ENCODE data around the gene PCBP2.

DNA sequence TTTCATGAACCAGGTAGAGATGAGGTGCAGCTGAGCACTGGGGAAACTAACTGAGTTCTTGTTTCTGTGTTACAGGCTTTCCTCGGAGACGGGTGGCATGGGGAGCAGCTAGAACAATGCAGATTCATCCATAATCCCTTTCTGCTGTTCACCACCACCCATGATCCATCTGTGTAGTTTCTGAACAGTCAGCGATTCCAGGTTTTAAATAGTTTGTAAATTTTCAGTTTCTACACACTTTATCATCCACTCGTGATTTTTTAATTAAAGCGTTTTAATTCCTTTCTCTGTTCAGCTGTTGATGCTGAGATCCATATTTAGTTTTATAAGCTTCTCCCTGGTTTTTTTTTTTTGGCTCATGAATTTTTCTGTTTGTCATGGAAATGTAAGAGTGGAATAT is 27.4 kb downstream of the PCBP2 start:
- no peak for TF ChIP-seq ZNF423 (CRISPR knock-in tag; IDR thresholded peaks at IDR 0.05)
- TF ChIP-seq, protein P1, sequence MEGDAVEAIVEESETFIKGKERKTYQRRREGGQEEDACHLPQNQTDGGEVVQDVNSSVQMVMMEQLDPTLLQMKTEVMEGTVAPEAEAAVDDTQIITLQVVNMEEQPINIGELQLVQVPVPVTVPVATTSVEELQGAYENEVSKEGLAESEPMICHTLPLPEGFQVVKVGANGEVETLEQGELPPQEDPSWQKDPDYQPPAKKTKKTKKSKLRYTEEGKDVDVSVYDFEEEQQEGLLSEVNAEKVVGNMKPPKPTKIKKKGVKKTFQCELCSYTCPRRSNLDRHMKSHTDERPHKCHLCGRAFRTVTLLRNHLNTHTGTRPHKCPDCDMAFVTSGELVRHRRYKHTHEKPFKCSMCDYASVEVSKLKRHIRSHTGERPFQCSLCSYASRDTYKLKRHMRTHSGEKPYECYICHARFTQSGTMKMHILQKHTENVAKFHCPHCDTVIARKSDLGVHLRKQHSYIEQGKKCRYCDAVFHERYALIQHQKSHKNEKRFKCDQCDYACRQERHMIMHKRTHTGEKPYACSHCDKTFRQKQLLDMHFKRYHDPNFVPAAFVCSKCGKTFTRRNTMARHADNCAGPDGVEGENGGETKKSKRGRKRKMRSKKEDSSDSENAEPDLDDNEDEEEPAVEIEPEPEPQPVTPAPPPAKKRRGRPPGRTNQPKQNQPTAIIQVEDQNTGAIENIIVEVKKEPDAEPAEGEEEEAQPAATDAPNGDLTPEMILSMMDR (IDR thresholded peaks at IDR 0.05) = no peak
